ENCODE results near the gene ACAA1.

Gene ACAA1

DNA sequence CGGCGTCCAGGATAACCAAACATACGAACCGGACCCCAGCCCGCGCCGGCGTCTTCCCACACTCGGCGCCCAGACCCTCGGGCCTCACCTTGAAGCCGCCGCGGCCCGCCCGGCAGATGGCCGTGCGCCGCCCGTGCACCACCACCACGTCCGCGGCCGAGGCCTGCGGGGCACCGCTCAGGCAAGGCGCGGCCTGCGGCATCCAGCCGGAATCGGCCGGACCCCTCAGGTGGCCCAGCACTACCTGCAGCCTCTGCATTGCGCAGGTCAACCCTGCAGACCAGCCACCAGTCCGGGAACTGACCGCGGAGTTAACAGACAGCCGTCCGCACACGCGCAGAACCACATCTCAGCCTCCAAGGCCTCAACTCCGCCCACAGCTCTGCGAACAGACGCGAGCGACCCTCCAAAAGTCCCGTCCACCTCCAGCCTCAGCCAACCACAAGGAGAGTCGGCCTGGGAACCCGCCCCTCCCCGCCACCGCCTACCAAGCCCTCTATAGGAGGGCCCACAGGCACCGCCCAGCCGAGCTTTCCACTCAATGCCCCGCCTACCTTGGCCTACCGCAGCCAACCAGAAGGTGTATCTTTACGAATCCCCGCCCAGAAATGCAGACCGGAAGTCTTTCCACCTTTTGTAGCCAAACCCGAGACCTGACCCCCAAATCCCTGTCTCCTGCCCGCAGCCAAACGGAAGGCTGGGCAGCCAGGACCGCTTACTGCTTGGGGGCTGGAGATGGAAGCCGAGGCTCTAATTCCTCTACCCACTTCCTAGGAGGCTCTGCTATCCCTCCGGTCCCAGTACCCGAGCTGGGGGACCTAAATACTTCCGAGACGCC lies at the start of gene ACAA1:
Gene ACAA1, minus strand, starts transcription at position 351 of the 838 bp plus-strand sequence. Its CDS starts 92 bp downstream, at position 259.
- peak; percentile 65 for DNase-seq (ENCODE audit: low read depth, low spot score)
- H3K9ac ChIP-seq (ENCODE audit: insufficient read length): peak within 1 kb of the TSS; percentile 83
- H3K4me3 ChIP-seq: peak within 1 kb of the TSS; percentile 87
- TF ChIP-seq POLR2AphosphoS5 (IDR thresholded peaks at IDR 0.05; ENCODE audit: borderline replicate concordance, low read depth, low read length) (peak; percentile 86), FOXP2 (optimal IDR thresholded peaks at IDR 0.05; ENCODE audit: control extremely low read depth, extremely low read length, insufficient read depth) (no peak), EZH2 (IDR thresholded peaks at IDR 0.05) (no peak)
- H3K9me3 ChIP-seq (ENCODE audit: low read depth, low read length): no peaks in the 10 kb centered on the region
- H3K27ac ChIP-seq: no peak within 1 kb of the TSS
- H3K36me3 ChIP-seq (ENCODE audit: insufficient read depth, low read length): no peaks in the 10 kb centered on the region

DNA sequence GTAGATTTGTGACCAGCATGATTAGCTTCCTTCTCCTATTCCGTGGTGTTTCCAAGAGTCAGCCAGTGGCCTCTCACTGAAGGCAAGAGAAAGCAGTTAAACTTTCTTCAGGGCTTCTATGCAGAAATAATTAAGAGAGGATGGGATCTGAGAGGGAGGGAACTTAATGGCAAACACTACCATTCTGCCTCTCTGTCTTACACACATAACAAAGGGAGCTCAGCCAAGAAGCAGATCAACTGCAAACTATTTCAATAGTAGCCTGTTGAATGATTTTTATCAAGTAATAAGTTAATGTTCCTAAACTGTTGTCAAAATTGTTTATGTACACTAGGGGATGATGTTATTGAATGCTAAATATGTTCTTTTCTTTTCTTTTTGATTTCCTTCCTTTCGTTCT lies 40.3 kb upstream of the ACAA1 start:
- TF ChIP-seq EZH2 (IDR thresholded peaks at IDR 0.05) (no peak), FOXP2 (optimal IDR thresholded peaks at IDR 0.05; ENCODE audit: control extremely low read depth, extremely low read length, insufficient read depth) (no peak), POLR2AphosphoS5 (IDR thresholded peaks at IDR 0.05; ENCODE audit: borderline replicate concordance, low read depth, low read length) (no peak)
- H3K36me3 ChIP-seq (ENCODE audit: insufficient read depth, low read length): no peaks in the 10 kb centered on the region

DNA sequence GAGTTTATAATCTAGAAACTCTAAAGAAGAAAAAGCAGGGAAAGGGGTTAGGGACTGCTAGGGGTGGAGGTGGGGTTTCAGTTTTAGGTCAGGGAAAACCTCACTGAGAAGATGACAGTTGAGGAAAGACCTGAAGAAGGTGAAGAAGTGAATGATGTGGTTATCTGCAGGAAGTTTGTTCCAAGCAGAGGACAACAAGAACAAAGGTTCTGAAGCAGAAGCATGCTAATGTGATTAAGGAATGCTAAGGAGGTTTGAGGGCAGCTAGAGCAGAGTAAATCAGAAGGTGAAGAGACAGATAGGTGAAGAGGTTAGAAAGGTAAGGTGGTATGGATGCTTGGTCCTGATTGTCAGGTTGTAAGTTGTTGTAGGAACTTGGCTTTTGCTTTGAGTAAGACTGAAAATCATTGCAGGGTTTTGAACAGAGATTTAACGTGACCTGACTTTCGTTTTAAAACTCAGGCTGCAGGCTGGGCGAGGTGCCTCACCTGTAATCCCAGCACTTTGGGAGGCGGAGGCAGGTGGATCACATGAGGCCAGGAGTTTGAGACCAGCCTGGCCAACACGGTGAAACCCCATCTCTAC lies 37.0 kb upstream of the ACAA1 start:
- H3K9ac ChIP-seq (ENCODE audit: insufficient read length): no peak overlapping the region
- DNase-seq (ENCODE audit: low read depth, low spot score): no peak
- no peaks in the 10 kb centered on the region for H3K36me3 ChIP-seq (ENCODE audit: insufficient read depth, low read length)
- H3K4me3 ChIP-seq: no peak overlapping the region
- no peak overlapping the region for H3K27ac ChIP-seq
- no peaks in the 10 kb centered on the region for H3K9me3 ChIP-seq (ENCODE audit: low read depth, low read length)
- TF ChIP-seq EZH2 (IDR thresholded peaks at IDR 0.05): no peak
- no peak for TF ChIP-seq FOXP2 (optimal IDR thresholded peaks at IDR 0.05; ENCODE audit: control extremely low read depth, extremely low read length, insufficient read depth)
- no peak for TF ChIP-seq POLR2AphosphoS5 (IDR thresholded peaks at IDR 0.05; ENCODE audit: borderline replicate concordance, low read depth, low read length)

More for the DNA sequence above, 40.3 kb upstream of the ACAA1 start:
- Histone ChIP-seq H3K27ac (no peak overlapping the region), H3K9me3 (ENCODE audit: low read depth, low read length) (no peaks in the 10 kb centered on the region), H3K9ac (ENCODE audit: insufficient read length) (no peak overlapping the region), H3K4me3 (no peak overlapping the region)
- DNase-seq (ENCODE audit: low read depth, low spot score): no peak

- H3K4me3 ChIP-seq: no peak overlapping the region
- no peak for DNase-seq (ENCODE audit: low read depth, low spot score)
- H3K9ac ChIP-seq (ENCODE audit: insufficient read length): no peak overlapping the region
- H3K9me3 ChIP-seq (ENCODE audit: low read depth, low read length): no peaks in the 10 kb centered on the region
- H3K36me3 ChIP-seq (ENCODE audit: insufficient read depth, low read length): no peaks in the 10 kb centered on the region
- no peak overlapping the region for H3K27ac ChIP-seq
- no peak for TF ChIP-seq POLR2AphosphoS5 (IDR thresholded peaks at IDR 0.05; ENCODE audit: borderline replicate concordance, low read depth, low read length)
- no peak for TF ChIP-seq FOXP2 (optimal IDR thresholded peaks at IDR 0.05; ENCODE audit: control extremely low read depth, extremely low read length, insufficient read depth)
- no peak for TF ChIP-seq EZH2 (IDR thresholded peaks at IDR 0.05)
Observed at GRCh38 chr3:38171622-38172021, 34.7 kb upstream of the ACAA1 start.

- Histone ChIP-seq H3K4me3 (no peak overlapping the region), H3K9ac (ENCODE audit: insufficient read length) (no peak overlapping the region), H3K27ac (no peak overlapping the region), H3K9me3 (ENCODE audit: low read depth, low read length) (no peaks in the 10 kb centered on the region), H3K36me3 (ENCODE audit: insufficient read depth, low read length) (no peaks in the 10 kb centered on the region)
- DNase-seq (ENCODE audit: low read depth, low spot score): no peak
- TF ChIP-seq EZH2 (IDR thresholded peaks at IDR 0.05) (no peak), FOXP2 (optimal IDR thresholded peaks at IDR 0.05; ENCODE audit: control extremely low read depth, extremely low read length, insufficient read depth) (no peak)
Observed at GRCh38 chr3:38170722-38171121, 33.8 kb upstream of the ACAA1 start.

- Histone ChIP-seq H3K9ac (ENCODE audit: insufficient read length) (no peak overlapping the region), H3K4me3 (no peak overlapping the region), H3K9me3 (ENCODE audit: low read depth, low read length) (no peaks in the 10 kb centered on the region), H3K27ac (no peak overlapping the region), H3K36me3 (ENCODE audit: insufficient read depth, low read length) (no peaks in the 10 kb centered on the region)
- DNase-seq (ENCODE audit: low read depth, low spot score): no peak
- TF ChIP-seq EZH2 (IDR thresholded peaks at IDR 0.05) (no peak), FOXP2 (optimal IDR thresholded peaks at IDR 0.05; ENCODE audit: control extremely low read depth, extremely low read length, insufficient read depth) (no peak), POLR2AphosphoS5 (IDR thresholded peaks at IDR 0.05; ENCODE audit: borderline replicate concordance, low read depth, low read length) (no peak)
Observed at GRCh38 chr3:38169027-38169317, 32.0 kb upstream of the ACAA1 start.

GRCh38 chr3:38168151-38169026 lies 31.5 kb upstream of the ACAA1 start:
- Histone ChIP-seq H3K27ac (no peak overlapping the region), H3K4me3 (no peak overlapping the region), H3K9me3 (ENCODE audit: low read depth, low read length) (no peaks in the 10 kb centered on the region), H3K36me3 (ENCODE audit: insufficient read depth, low read length) (no peaks in the 10 kb centered on the region), H3K9ac (ENCODE audit: insufficient read length) (no peak overlapping the region)
- TF ChIP-seq FOXP2 (optimal IDR thresholded peaks at IDR 0.05; ENCODE audit: control extremely low read depth, extremely low read length, insufficient read depth) (no peak), POLR2AphosphoS5 (IDR thresholded peaks at IDR 0.05; ENCODE audit: borderline replicate concordance, low read depth, low read length) (no peak), EZH2 (IDR thresholded peaks at IDR 0.05) (no peak)
- no peak for DNase-seq (ENCODE audit: low read depth, low spot score)

DNA sequence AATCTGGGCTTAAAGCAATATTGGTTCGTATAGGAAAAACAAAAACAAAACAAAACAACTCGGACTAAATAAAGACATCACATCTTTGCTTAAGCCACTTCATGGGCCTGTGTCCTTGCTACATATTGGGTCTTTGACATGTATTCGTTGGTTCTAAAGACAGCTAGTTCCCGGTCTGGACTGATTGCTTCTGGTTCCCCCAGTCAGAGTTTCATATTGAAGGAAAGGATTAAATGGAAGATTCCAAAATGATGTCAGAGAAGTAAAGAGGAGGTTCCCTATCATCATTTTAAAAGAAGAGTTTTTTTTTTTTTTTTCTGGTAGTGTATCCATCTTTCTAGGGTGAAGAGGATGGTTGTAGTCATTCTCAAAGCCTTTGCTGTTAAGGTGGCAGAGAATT lies 30.7 kb upstream of the ACAA1 start:
- Histone ChIP-seq H3K9ac (ENCODE audit: insufficient read length) (no peak overlapping the region), H3K27ac (no peak overlapping the region), H3K9me3 (ENCODE audit: low read depth, low read length) (no peaks in the 10 kb centered on the region), H3K36me3 (ENCODE audit: insufficient read depth, low read length) (no peaks in the 10 kb centered on the region), H3K4me3 (no peak overlapping the region)
- TF ChIP-seq POLR2AphosphoS5 (IDR thresholded peaks at IDR 0.05; ENCODE audit: borderline replicate concordance, low read depth, low read length) (no peak), FOXP2 (optimal IDR thresholded peaks at IDR 0.05; ENCODE audit: control extremely low read depth, extremely low read length, insufficient read depth) (no peak)
- no peak for DNase-seq (ENCODE audit: low read depth, low spot score)

Data from SK-N-MC (cell line).